ENCODE measurements around the gene UBXN10.

GRCh38 chr1:20180844-20181207, 5.1 kb upstream of the UBXN10 start:
- TF ChIP-seq POLR2A (IDR thresholded peaks at IDR 0.05): no peak
- TF ChIP-seq EP300 (IDR thresholded peaks at IDR 0.05): no peak
